CD8-positive, alpha-beta memory T cell (primary cell): ENCODE measurements around the gene TMEM242. TPM values are rescaled to one million over a fixed set of nuclear protein-coding genes. Genes with fewer than 3 reads are reported as not detected.
A peak's percentile ranks its signal among the peaks of the same experiment; 100 is the strongest.

ENCODE experiments used
- CTCF ChIA-PET: fragments of 350-600 bp; sonication (Branson Sonifier 250); formaldehyde crosslinking; loops from one replicate; lab custom pipeline; 2021; ENCODE audit warnings: antibody characterized with exemption; lab: Charles Lee
- POLR2A ChIA-PET: fragments of 350-600 bp; sonication (Branson Sonifier 250); formaldehyde crosslinking; loops from one replicate; lab custom pipeline; 2021; ENCODE audit warnings: antibody characterized with exemption; lab: Charles Lee
- DNase-seq, 5 donors: peaks; one replicate each; pipeline versions ENCODE4 v3.0.0 to v3.0.0-alpha.2; 2020 to 2022; ENCODE audit warnings: mixed read lengths in 1 of 5
- H3K27ac ChIP-seq: one replicate; pipeline ENCODE4 v1.7.0; 2013; ENCODE audit warnings: low read depth, mild to moderate bottlenecking, low read length, moderate library complexity
- H3K27me3 ChIP-seq: 2 replicates; pipeline ENCODE4 v1.7.0; 2013; ENCODE audit warnings: low read length, mild to moderate bottlenecking; ENCODE audit not compliant: insufficient read depth, poor library complexity, severe bottlenecking
- H3K36me3 ChIP-seq: 2 replicates; pipeline ENCODE4 v1.7.0; 2013; ENCODE audit warnings: mild to moderate bottlenecking, low read length, moderate library complexity; ENCODE audit not compliant: insufficient read depth
- H3K4me1 ChIP-seq: 2 replicates; pipeline ENCODE4 v1.7.0; 2013; ENCODE audit warnings: mild to moderate bottlenecking, low read length, moderate library complexity; ENCODE audit not compliant: insufficient read depth
- H3K4me3 ChIP-seq: 2 replicates; pipeline ENCODE4 v1.7.0; 2013; ENCODE audit warnings: mild to moderate bottlenecking, low read length
- H3K9me3 ChIP-seq: 2 replicates; pipeline ENCODE4 v1.7.0; 2013; ENCODE audit warnings: mild to moderate bottlenecking, low read length
- H3K27ac Mint-ChIP-seq, 8 donors: one replicate each; pipeline ENCODE4 v1.8.0; 2020 to 2021; ENCODE audit warnings: mixed read lengths in 8 of 8, mild to moderate bottlenecking in 6 of 8, inconsistent platforms in 3 of 8, moderate library complexity in 3 of 8
- H3K27me3 Mint-ChIP-seq, 2 donors: one replicate each; pipeline ENCODE4 v1.8.0; 2020 to 2021; ENCODE audit warnings: mixed read lengths in 2 of 2, mild to moderate bottlenecking in 1 of 2, moderate library complexity in 1 of 2
- H3K36me3 Mint-ChIP-seq, 3 donors: one replicate each; pipeline ENCODE4 v1.8.0; 2020 to 2021; ENCODE audit warnings: mixed read lengths in 3 of 3, inconsistent platforms in 1 of 3, mild to moderate bottlenecking in 1 of 3
- H3K4me1 Mint-ChIP-seq, 3 donors: one replicate each; pipeline ENCODE4 v1.8.0; 2020 to 2021; ENCODE audit warnings: mixed read lengths in 3 of 3, inconsistent platforms in 1 of 3, mild to moderate bottlenecking in 1 of 3
- H3K4me3 Mint-ChIP-seq, 7 donors: one replicate each; pipeline ENCODE4 v1.8.0; 2020 to 2021; ENCODE audit warnings: mixed read lengths in 7 of 7, mild to moderate bottlenecking in 6 of 7, moderate library complexity in 4 of 7, inconsistent platforms in 2 of 7
- H3K9me3 Mint-ChIP-seq, 5 donors: one replicate each; pipeline ENCODE4 v1.8.0; 2020 to 2022; ENCODE audit warnings: mixed read lengths in 5 of 5, mild to moderate bottlenecking in 3 of 5, moderate library complexity in 2 of 5, inconsistent platforms in 1 of 5
- polyA plus RNA-seq: library from polyadenylated mRNA; unstranded; fragments of 300-500 nt; fragmentation: Illumina TruSeq; gene quantifications from one replicate; pipeline ENCODE4 v1.2.3, GENCODE V29; 2021
- total RNA-seq, 2 experiments: library from RNA; stranded (reverse); gene quantifications; one replicate each; pipeline ENCODE4 v1.2.3, GENCODE V29; 2021

TMEM242 gene
- total and polyA plus RNA-seq, 3 experiments from 2014 or later = 11.0 to 12.1 (median 11.9) TPM

GRCh38 chr6:157272866-157273755 lies 50.2 kb downstream of the TMEM242 start:
- POLR2A ChIA-PET = no interaction called here
- Mint-ChIP-seq H3K36me3 (peaks cover 0 to 4% (median 2%) of the 10 kb centered on the region in 3 donors), H3K9me3 (peaks cover 0 to 4% (median 0%) of the 10 kb centered on the region in 5 donors), H3K27me3 (peaks cover 0 to 3% of the 10 kb centered on the region in 2 donors), H3K27ac (peak overlapping the region; percentile 68 to 97 (median 94)), H3K4me3 (peak overlapping the region; percentile 91 to 99 (median 92)), H3K4me1 (peaks cover 12 to 14% (median 12%) of the 10 kb centered on the region in 3 donors)
- CTCF ChIA-PET = interaction anchor here (0.9 to 2.9 kb wide), 7 partner anchors 9 to 236 kb away, joined by 3 to 16 read pairs (median 6); no protein-coding TSS in a partner anchor
- DNase-seq = peak in 3 of 5 donors; percentile 11 to 62 (median 41)
- Histone ChIP-seq H3K36me3 (no peaks in the 10 kb centered on the region), H3K4me3 (no peak overlapping the region), H3K27me3 (no peaks in the 10 kb centered on the region), H3K27ac (no peak overlapping the region), H3K4me1 (peaks cover 11% of the 10 kb centered on the region), H3K9me3 (no peaks in the 10 kb centered on the region)

GRCh38 chr6:157272372-157272771 lies 50.9 kb downstream of the TMEM242 start:
- Histone ChIP-seq H3K4me1 (peaks cover 11% of the 10 kb centered on the region), H3K36me3 (no peaks in the 10 kb centered on the region), H3K27me3 (no peaks in the 10 kb centered on the region), H3K27ac (no peak overlapping the region), H3K9me3 (no peaks in the 10 kb centered on the region), H3K4me3 (no peak overlapping the region)
- H3K27ac Mint-ChIP-seq = peak overlapping the region in 1 of 8 donors; percentile 10
- POLR2A ChIA-PET = no interaction called here
- CTCF ChIA-PET = interaction anchor here (1.1 to 2.9 kb wide), 4 partner anchors 8 to 44 kb away, joined by 3 to 15 read pairs (median 6); no protein-coding TSS in a partner anchor
- peaks cover 12 to 14% (median 12%) of the 10 kb centered on the region in 3 donors for H3K4me1 Mint-ChIP-seq
- peaks cover 0 to 4% (median 2%) of the 10 kb centered on the region in 3 donors for H3K36me3 Mint-ChIP-seq
- no peak for DNase-seq
- H3K27me3 Mint-ChIP-seq = peaks cover 0 to 1% of the 10 kb centered on the region in 2 donors
- H3K4me3 Mint-ChIP-seq = peak overlapping the region in 1 of 7 donors; percentile 93
- H3K9me3 Mint-ChIP-seq = peaks cover 0 to 4% (median 0%) of the 10 kb centered on the region in 5 donors

GRCh38 chr6:157271911-157272310 lies 51.4 kb downstream of the TMEM242 start:
- no peak for DNase-seq
- peak overlapping the region in 1 of 7 donors; percentile 59 for H3K4me3 Mint-ChIP-seq
- peaks cover 12 to 14% (median 12%) of the 10 kb centered on the region in 3 donors for H3K4me1 Mint-ChIP-seq
- Histone ChIP-seq H3K4me1 (peaks cover 11% of the 10 kb centered on the region), H3K36me3 (no peaks in the 10 kb centered on the region), H3K27ac (no peak overlapping the region), H3K4me3 (no peak overlapping the region), H3K9me3 (no peaks in the 10 kb centered on the region), H3K27me3 (no peaks in the 10 kb centered on the region)
- H3K27me3 Mint-ChIP-seq = peaks cover 0 to 1% of the 10 kb centered on the region in 2 donors
- CTCF ChIA-PET = interaction anchor here (1.1 to 2.9 kb wide), 4 partner anchors 8 to 43 kb away, joined by 3 to 15 read pairs (median 6); no protein-coding TSS in a partner anchor
- H3K9me3 Mint-ChIP-seq = peaks cover 0 to 4% (median 0%) of the 10 kb centered on the region in 5 donors
- peak overlapping the region in 1 of 8 donors; percentile 10 for H3K27ac Mint-ChIP-seq
- peaks cover 0 to 4% (median 2%) of the 10 kb centered on the region in 3 donors for H3K36me3 Mint-ChIP-seq
- POLR2A ChIA-PET = interaction anchor here (0.6 kb wide), 1 partner anchor 48 kb away, joined by 3 read pairs; no protein-coding TSS in a partner anchor

GRCh38 chr6:157271441-157271840 lies 51.9 kb downstream of the TMEM242 start:
- Histone ChIP-seq H3K9me3 (no peaks in the 10 kb centered on the region), H3K27me3 (no peaks in the 10 kb centered on the region), H3K36me3 (no peaks in the 10 kb centered on the region), H3K27ac (no peak overlapping the region), H3K4me1 (peaks cover 11% of the 10 kb centered on the region), H3K4me3 (no peak overlapping the region)
- peak overlapping the region in 1 of 8 donors; percentile 19 for H3K27ac Mint-ChIP-seq
- CTCF ChIA-PET = interaction anchor here (1.1 to 2.1 kb wide), 3 partner anchors 19 to 43 kb away, joined by 3 to 10 read pairs (median 3); no protein-coding TSS in a partner anchor
- POLR2A ChIA-PET = interaction anchor here (0.6 kb wide), 1 partner anchor 48 kb away, joined by 3 read pairs; no protein-coding TSS in a partner anchor
- peaks cover 12 to 14% (median 12%) of the 10 kb centered on the region in 3 donors for H3K4me1 Mint-ChIP-seq
- H3K36me3 Mint-ChIP-seq = peaks cover 0 to 4% (median 2%) of the 10 kb centered on the region in 3 donors
- no peaks in the 10 kb centered on the region for H3K27me3 Mint-ChIP-seq
- H3K4me3 Mint-ChIP-seq = peak overlapping the region in 1 of 7 donors; percentile 76
- peaks cover 0 to 4% (median 0%) of the 10 kb centered on the region in 5 donors for H3K9me3 Mint-ChIP-seq
- no peak for DNase-seq

GRCh38 chr6:157270916-157271315 lies 52.4 kb downstream of the TMEM242 start:
- Mint-ChIP-seq H3K4me3 (peak overlapping the region in 1 of 7 donors; percentile 76), H3K4me1 (peaks cover 12 to 14% (median 12%) of the 10 kb centered on the region in 3 donors), H3K9me3 (peaks cover 0 to 4% (median 0%) of the 10 kb centered on the region in 5 donors), H3K27ac (peak overlapping the region in 1 of 8 donors; percentile 19), H3K27me3 (no peaks in the 10 kb centered on the region), H3K36me3 (peaks cover 0 to 4% (median 2%) of the 10 kb centered on the region in 3 donors)
- Histone ChIP-seq H3K27ac (no peak overlapping the region), H3K36me3 (no peaks in the 10 kb centered on the region), H3K9me3 (no peaks in the 10 kb centered on the region), H3K4me1 (peaks cover 11% of the 10 kb centered on the region), H3K27me3 (no peaks in the 10 kb centered on the region), H3K4me3 (no peak overlapping the region)
- CTCF ChIA-PET = interaction anchor here (2.1 kb wide), 1 partner anchor 35 kb away, joined by 10 read pairs; no protein-coding TSS in a partner anchor
- no peak for DNase-seq
- POLR2A ChIA-PET = no interaction called here

- Mint-ChIP-seq H3K4me1 (peaks cover 12 to 14% (median 12%) of the 10 kb centered on the region in 3 donors), H3K36me3 (peaks cover 0 to 4% (median 2%) of the 10 kb centered on the region in 3 donors), H3K27ac (peak overlapping the region in 3 of 8 donors; percentile 5 to 69 (median 32)), H3K27me3 (no peaks in the 10 kb centered on the region), H3K4me3 (no peak overlapping the region), H3K9me3 (peaks cover 0 to 4% (median 0%) of the 10 kb centered on the region in 5 donors)
- peaks cover 10% of the 10 kb centered on the region for H3K4me1 ChIP-seq
- H3K27me3 ChIP-seq = no peaks in the 10 kb centered on the region
- DNase-seq = no peak
- POLR2A ChIA-PET = no interaction called here
- no peaks in the 10 kb centered on the region for H3K36me3 ChIP-seq
- no peaks in the 10 kb centered on the region for H3K9me3 ChIP-seq
- H3K27ac ChIP-seq = no peak overlapping the region
- CTCF ChIA-PET = no interaction called here
- H3K4me3 ChIP-seq = no peak overlapping the region
Measured at GRCh38 chr6:157270308-157270707, 53.0 kb downstream of the TMEM242 start.

GRCh38 chr6:157269261-157269794 lies 54.0 kb downstream of the TMEM242 start:
- Mint-ChIP-seq H3K36me3 (peaks cover 0 to 4% (median 2%) of the 10 kb centered on the region in 3 donors), H3K27me3 (no peaks in the 10 kb centered on the region), H3K9me3 (peaks cover 0 to 4% (median 0%) of the 10 kb centered on the region in 5 donors), H3K27ac (no peak overlapping the region), H3K4me1 (peaks cover 12 to 14% (median 12%) of the 10 kb centered on the region in 3 donors), H3K4me3 (peak overlapping the region in 1 of 7 donors; percentile 24)
- Histone ChIP-seq H3K36me3 (no peaks in the 10 kb centered on the region), H3K27me3 (no peaks in the 10 kb centered on the region), H3K27ac (no peak overlapping the region), H3K9me3 (no peaks in the 10 kb centered on the region), H3K4me3 (no peak overlapping the region), H3K4me1 (peaks cover 7% of the 10 kb centered on the region)
- no peak for DNase-seq
- ChIA-PET CTCF (no interaction called here), POLR2A (no interaction called here)
